Liver (tissue), 9 donors: Measurements from ENCODE around the gene P4HTM. TPM values are rescaled to one million over a fixed set of nuclear protein-coding genes. Genes with fewer than 3 reads are reported as not detected.

Experiments
- DNase-seq: peaks from one replicate; pipeline ENCODE4 v3.0.0-alpha.2; 2017; ENCODE audit warnings: low spot score
- H3K27ac ChIP-seq, 2 donors: one replicate each; pipeline ENCODE4 v1.7.0; 2013; ENCODE audit warnings: inconsistent platforms in 2 of 2, low read length in 2 of 2, control low read depth in 1 of 2, low read depth in 1 of 2, mild to moderate bottlenecking in 1 of 2
- H3K27me3 ChIP-seq, 4 donors: one replicate each; pipeline versions ENCODE4 v1.6.1 to v1.7.0; 2013; ENCODE audit warnings: low read length in 3 of 4, inconsistent platforms in 1 of 4, mild to moderate bottlenecking in 1 of 4, moderate library complexity in 1 of 4; ENCODE audit not compliant: control insufficient read depth in 4 of 4, insufficient read depth in 4 of 4
- H3K36me3 ChIP-seq, 4 donors: one replicate each; pipeline versions ENCODE4 v1.6.1 to v1.7.0; 2013; ENCODE audit warnings: low read length in 3 of 4, mild to moderate bottlenecking in 3 of 4, low read depth in 1 of 4, moderate library complexity in 1 of 4; ENCODE audit not compliant: control insufficient read depth in 4 of 4, insufficient read depth in 3 of 4
- H3K4me1 ChIP-seq, 4 donors: one replicate each; pipeline versions ENCODE4 v1.6.1 to v1.7.0; 2013; ENCODE audit warnings: low read length in 3 of 4, mild to moderate bottlenecking in 3 of 4, moderate library complexity in 1 of 4; ENCODE audit not compliant: control insufficient read depth in 4 of 4, insufficient read depth in 4 of 4
- H3K4me3 ChIP-seq, 3 donors: one replicate each; pipeline versions ENCODE4 v1.6.1 to v1.7.0; 2013; ENCODE audit warnings: low read length in 3 of 3, control low read depth in 1 of 3, low read depth in 1 of 3, mild to moderate bottlenecking in 1 of 3
- H3K9ac ChIP-seq, 2 donors: one replicate each; pipeline ENCODE4 v1.7.0; 2013; ENCODE audit warnings: low read length in 2 of 2, mild to moderate bottlenecking in 2 of 2, moderate library complexity in 2 of 2, control low read depth in 1 of 2, low read depth in 1 of 2
- H3K9me3 ChIP-seq, 4 donors: one replicate each; pipeline versions ENCODE4 v1.6.1 to v1.7.0; 2013; ENCODE audit warnings: low read length in 3 of 4; ENCODE audit not compliant: control insufficient read depth in 4 of 4
- EGR1 ChIP-seq, 2 donors: IDR thresholded peaks; 2 replicates each; pipeline ENCODE4 v1.6.1; 2016 to 2018; ENCODE audit warnings: antibody characterized with exemption in 2 of 2, low read depth in 2 of 2
- FOXA1 ChIP-seq: IDR thresholded peaks from 2 replicates; pipeline ENCODE4 v1.6.1; 2016; ENCODE audit warnings: antibody characterized with exemption
- FOXA2 ChIP-seq: IDR thresholded peaks from 2 replicates; pipeline ENCODE4 v1.6.1; 2016; ENCODE audit warnings: antibody characterized with exemption
- HNF4A ChIP-seq, 2 donors: conservative IDR thresholded peaks; 2 replicates each; pipeline ENCODE4 v1.6.1; 2016; ENCODE audit warnings: antibody characterized with exemption in 2 of 2, mild to moderate bottlenecking in 2 of 2
- HNF4G ChIP-seq: IDR thresholded peaks from 2 replicates; pipeline ENCODE4 v1.6.1; 2016; ENCODE audit warnings: antibody characterized with exemption
- JUND ChIP-seq, 2 donors: IDR thresholded peaks; 2 replicates each; pipeline ENCODE4 v1.6.1; 2016; ENCODE audit warnings: antibody characterized with exemption in 2 of 2
- NR2F2 ChIP-seq: IDR thresholded peaks from 2 replicates; pipeline ENCODE4 v1.6.1; 2016; ENCODE audit warnings: antibody characterized with exemption
- RAD21 ChIP-seq, 2 donors: IDR thresholded peaks; 2 replicates each; pipeline ENCODE4 v1.6.1; 2016; ENCODE audit warnings: antibody characterized with exemption in 2 of 2, mild to moderate bottlenecking in 2 of 2
- RXRA ChIP-seq, 2 donors: IDR thresholded peaks; 2 replicates each; pipeline ENCODE4 v1.6.1; 2017 to 2018; ENCODE audit warnings: antibody characterized with exemption in 2 of 2, mild to moderate bottlenecking in 1 of 2
- SP1 ChIP-seq: IDR thresholded peaks from 2 replicates; pipeline ENCODE4 v1.6.1; 2018; ENCODE audit warnings: antibody characterized with exemption, mild to moderate bottlenecking
- TAF1 ChIP-seq: conservative IDR thresholded peaks from 2 replicates; pipeline ENCODE4 v1.6.1; 2016; ENCODE audit warnings: antibody characterized with exemption, mild to moderate bottlenecking
- YY1 ChIP-seq: IDR thresholded peaks from 2 replicates; pipeline ENCODE4 v1.6.1; 2016; ENCODE audit warnings: antibody characterized with exemption, mild to moderate bottlenecking
- WGBS: extraction: QIAGEN DNeasy Blood & Tissue Kit; methylation state at CpG from one replicate; pipeline ENCODE4 v1.1.7; 2013; 5-methylcytosine and 5-hydroxymethylcytosine counted together
- polyA plus RNA-seq, 2 donors: library from polyadenylated mRNA; stranded (reverse) in 1 of 2; unstranded in 1 of 2; fragments of 200-250 nt in 1 of 2; fragments of >200 nt in 1 of 2; fragmentation: Nextera tagmentation in 1 of 2; extraction: Ambion mirVana in 1 of 2; gene quantifications; one replicate each; pipeline versions ENCODE4 v1.2.1 to v1.2.3, GENCODE V29; 2013 to 2015
- total RNA-seq, 2 donors: library from RNA; depleted of rRNA; stranded (reverse); fragments of >200 nt; gene quantifications; one replicate each; pipeline ENCODE4 v1.2.3, GENCODE V29; 2014
- TF ChIP-seq, protein P1 (sequence below): IDR thresholded peaks from 2 replicates; pipeline ENCODE4 v1.6.1; 2016; ENCODE audit warnings: antibody characterized with exemption
- TF ChIP-seq, protein P2 (sequence below): IDR thresholded peaks from 2 replicates; pipeline ENCODE4 v1.6.1; 2016; ENCODE audit warnings: antibody characterized with exemption
- TF ChIP-seq, protein P3 (sequence below): IDR thresholded peaks from 2 replicates; pipeline ENCODE4 v1.6.1; 2016; ENCODE audit warnings: antibody characterized with exemption, mild to moderate bottlenecking
- TF ChIP-seq, protein P4 (sequence below): IDR thresholded peaks from 2 replicates; pipeline ENCODE4 v1.6.1; 2016; ENCODE audit warnings: antibody characterized with exemption
- TF ChIP-seq, protein P5 (sequence below): fragments of 150-350 bp; IDR thresholded peaks from 2 replicates; pipeline ENCODE4 v1.5.1; 2017; ENCODE audit warnings: improper control_type of control experiment, low read depth, low read length; ENCODE audit not compliant: missing input control
- donor health status: healthy.
- donor health status: healthy.
- donor health status: healthy.
- donor health status: healthy.
- donor health status: healthy.

Gene P4HTM
- total and polyA plus RNA-seq, 4 donors: 10.0 to 16.2 (median 11.9) TPM

DNA sequence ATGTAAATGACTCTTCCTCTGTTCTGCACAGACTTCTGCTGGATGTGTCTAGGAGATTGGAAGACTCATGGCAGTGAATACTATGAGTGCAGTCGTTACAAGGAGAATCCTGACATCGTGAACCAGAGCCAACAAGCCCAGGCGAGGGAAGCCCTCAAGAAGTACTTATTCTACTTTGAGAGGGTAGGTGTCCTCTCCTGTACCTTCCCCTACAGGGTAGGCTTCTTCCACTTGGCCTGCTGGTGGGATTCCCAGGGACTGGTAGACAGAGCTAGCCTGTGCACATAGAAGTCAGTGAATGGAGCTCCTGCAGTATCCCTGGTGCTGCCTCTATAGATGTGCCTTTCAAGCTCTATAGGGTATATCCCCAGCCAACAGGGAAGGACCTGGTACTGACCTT is 10.6 kb upstream of the P4HTM start:
- no peak overlapping the region for H3K27ac ChIP-seq
- TF ChIP-seq, protein P1, sequence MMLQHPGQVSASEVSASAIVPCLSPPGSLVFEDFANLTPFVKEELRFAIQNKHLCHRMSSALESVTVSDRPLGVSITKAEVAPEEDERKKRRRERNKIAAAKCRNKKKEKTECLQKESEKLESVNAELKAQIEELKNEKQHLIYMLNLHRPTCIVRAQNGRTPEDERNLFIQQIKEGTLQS: no peak
- TF ChIP-seq YY1: no peak
- no peak for TF ChIP-seq SP1
- TF ChIP-seq, protein P2, sequence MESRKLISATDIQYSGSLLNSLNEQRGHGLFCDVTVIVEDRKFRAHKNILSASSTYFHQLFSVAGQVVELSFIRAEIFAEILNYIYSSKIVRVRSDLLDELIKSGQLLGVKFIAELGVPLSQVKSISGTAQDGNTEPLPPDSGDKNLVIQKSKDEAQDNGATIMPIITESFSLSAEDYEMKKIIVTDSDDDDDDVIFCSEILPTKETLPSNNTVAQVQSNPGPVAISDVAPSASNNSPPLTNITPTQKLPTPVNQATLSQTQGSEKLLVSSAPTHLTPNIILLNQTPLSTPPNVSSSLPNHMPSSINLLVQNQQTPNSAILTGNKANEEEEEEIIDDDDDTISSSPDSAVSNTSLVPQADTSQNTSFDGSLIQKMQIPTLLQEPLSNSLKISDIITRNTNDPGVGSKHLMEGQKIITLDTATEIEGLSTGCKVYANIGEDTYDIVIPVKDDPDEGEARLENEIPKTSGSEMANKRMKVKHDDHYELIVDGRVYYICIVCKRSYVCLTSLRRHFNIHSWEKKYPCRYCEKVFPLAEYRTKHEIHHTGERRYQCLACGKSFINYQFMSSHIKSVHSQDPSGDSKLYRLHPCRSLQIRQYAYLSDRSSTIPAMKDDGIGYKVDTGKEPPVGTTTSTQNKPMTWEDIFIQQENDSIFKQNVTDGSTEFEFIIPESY: no peak
- TF ChIP-seq, protein P3, sequence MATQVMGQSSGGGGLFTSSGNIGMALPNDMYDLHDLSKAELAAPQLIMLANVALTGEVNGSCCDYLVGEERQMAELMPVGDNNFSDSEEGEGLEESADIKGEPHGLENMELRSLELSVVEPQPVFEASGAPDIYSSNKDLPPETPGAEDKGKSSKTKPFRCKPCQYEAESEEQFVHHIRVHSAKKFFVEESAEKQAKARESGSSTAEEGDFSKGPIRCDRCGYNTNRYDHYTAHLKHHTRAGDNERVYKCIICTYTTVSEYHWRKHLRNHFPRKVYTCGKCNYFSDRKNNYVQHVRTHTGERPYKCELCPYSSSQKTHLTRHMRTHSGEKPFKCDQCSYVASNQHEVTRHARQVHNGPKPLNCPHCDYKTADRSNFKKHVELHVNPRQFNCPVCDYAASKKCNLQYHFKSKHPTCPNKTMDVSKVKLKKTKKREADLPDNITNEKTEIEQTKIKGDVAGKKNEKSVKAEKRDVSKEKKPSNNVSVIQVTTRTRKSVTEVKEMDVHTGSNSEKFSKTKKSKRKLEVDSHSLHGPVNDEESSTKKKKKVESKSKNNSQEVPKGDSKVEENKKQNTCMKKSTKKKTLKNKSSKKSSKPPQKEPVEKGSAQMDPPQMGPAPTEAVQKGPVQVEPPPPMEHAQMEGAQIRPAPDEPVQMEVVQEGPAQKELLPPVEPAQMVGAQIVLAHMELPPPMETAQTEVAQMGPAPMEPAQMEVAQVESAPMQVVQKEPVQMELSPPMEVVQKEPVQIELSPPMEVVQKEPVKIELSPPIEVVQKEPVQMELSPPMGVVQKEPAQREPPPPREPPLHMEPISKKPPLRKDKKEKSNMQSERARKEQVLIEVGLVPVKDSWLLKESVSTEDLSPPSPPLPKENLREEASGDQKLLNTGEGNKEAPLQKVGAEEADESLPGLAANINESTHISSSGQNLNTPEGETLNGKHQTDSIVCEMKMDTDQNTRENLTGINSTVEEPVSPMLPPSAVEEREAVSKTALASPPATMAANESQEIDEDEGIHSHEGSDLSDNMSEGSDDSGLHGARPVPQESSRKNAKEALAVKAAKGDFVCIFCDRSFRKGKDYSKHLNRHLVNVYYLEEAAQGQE: no peak
- TF ChIP-seq FOXA1: no peak
- TF ChIP-seq, protein P4, sequence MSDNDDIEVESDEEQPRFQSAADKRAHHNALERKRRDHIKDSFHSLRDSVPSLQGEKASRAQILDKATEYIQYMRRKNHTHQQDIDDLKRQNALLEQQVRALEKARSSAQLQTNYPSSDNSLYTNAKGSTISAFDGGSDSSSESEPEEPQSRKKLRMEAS: no peak
- TF ChIP-seq JUND (IDR thresholded peaks at IDR 0.05): no peak
- no peak for TF ChIP-seq HNF4G
- no peak for TF ChIP-seq HNF4A (conservative IDR thresholded peaks at IDR 0.05)
- no peak for TF ChIP-seq EGR1 (IDR thresholded peaks at IDR 0.05; ENCODE audit: low read depth in 2 of 2)
- TF ChIP-seq, protein P5, sequence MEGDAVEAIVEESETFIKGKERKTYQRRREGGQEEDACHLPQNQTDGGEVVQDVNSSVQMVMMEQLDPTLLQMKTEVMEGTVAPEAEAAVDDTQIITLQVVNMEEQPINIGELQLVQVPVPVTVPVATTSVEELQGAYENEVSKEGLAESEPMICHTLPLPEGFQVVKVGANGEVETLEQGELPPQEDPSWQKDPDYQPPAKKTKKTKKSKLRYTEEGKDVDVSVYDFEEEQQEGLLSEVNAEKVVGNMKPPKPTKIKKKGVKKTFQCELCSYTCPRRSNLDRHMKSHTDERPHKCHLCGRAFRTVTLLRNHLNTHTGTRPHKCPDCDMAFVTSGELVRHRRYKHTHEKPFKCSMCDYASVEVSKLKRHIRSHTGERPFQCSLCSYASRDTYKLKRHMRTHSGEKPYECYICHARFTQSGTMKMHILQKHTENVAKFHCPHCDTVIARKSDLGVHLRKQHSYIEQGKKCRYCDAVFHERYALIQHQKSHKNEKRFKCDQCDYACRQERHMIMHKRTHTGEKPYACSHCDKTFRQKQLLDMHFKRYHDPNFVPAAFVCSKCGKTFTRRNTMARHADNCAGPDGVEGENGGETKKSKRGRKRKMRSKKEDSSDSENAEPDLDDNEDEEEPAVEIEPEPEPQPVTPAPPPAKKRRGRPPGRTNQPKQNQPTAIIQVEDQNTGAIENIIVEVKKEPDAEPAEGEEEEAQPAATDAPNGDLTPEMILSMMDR: no peak
- no peak for TF ChIP-seq FOXA2
- no peak for TF ChIP-seq RAD21 (IDR thresholded peaks at IDR 0.05)
- no peak for TF ChIP-seq NR2F2
- TF ChIP-seq TAF1: no peak
- no peak for TF ChIP-seq RXRA (IDR thresholded peaks at IDR 0.05)
- no peak overlapping the region for H3K4me3 ChIP-seq
- H3K4me1 ChIP-seq: no peaks in the 10 kb centered on the region
- WGBS: 96% methylated on average over 3 of the region's 3 CpGs
- H3K9me3 ChIP-seq: no peaks in the 10 kb centered on the region
- no peaks in the 10 kb centered on the region for H3K27me3 ChIP-seq
- no peak overlapping the region for H3K9ac ChIP-seq
- no peak for DNase-seq
- peaks cover 29 to 80% (median 65%) of the 10 kb centered on the region in 4 donors for H3K36me3 ChIP-seq

DNA sequence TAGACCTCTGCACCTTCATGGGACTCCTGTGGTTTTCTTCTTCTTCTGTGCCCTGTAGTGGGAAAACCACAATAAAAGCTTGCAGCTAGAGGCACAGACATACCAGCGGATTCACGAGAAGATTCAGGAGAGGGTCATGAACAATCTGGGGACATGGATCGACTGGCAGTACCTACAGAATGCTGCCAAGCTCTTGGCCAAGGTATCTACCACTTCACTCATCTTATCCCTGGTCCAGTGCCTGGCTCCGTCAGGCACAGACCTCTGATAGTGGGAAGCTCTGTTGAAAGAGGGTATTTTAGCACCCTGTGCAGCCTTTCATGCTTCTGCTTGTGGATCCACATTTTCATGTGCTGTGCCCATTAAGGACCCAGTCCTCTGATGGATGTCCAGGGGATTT is 9.7 kb upstream of the P4HTM start:
- H3K4me1 ChIP-seq: no peaks in the 10 kb centered on the region
- no peak overlapping the region for H3K9ac ChIP-seq
- no peak overlapping the region for H3K27ac ChIP-seq
- H3K36me3 ChIP-seq: peaks cover 24 to 79% (median 63%) of the 10 kb centered on the region in 4 donors
- DNase-seq: no peak
- no peak overlapping the region for H3K4me3 ChIP-seq
- H3K27me3 ChIP-seq: no peaks in the 10 kb centered on the region
- 93% methylated on average over 4 of the region's 4 CpGs for WGBS
- no peaks in the 10 kb centered on the region for H3K9me3 ChIP-seq
- TF ChIP-seq TAF1 (no peak), RAD21 (IDR thresholded peaks at IDR 0.05) (no peak), RXRA (IDR thresholded peaks at IDR 0.05) (no peak), EGR1 (IDR thresholded peaks at IDR 0.05; ENCODE audit: low read depth in 2 of 2) (no peak), YY1 (no peak), HNF4A (conservative IDR thresholded peaks at IDR 0.05) (no peak), NR2F2 (no peak), HNF4G (no peak), SP1 (no peak), FOXA2 (no peak), FOXA1 (no peak)
- TF ChIP-seq, protein P5: no peak
- TF ChIP-seq, protein P1: no peak
- TF ChIP-seq, protein P2: no peak
